DMS114 treated with DMSO at 0.1 percent for 48 hours (cell line): ENCODE measurements around the gene IFT57.
"Not testable (repeated sequence)": the region's sequence is repeated elsewhere in the genome, so short reads cannot be mapped to it uniquely, and the experiment has no call there.

ENCODE experiments used
- DNase-seq: peaks from one replicate; lab custom pipeline; 2025; ENCODE audit not compliant: unreplicated experiment; lab: John Stamatoyannopoulos, UW

IFT57 gene, protein sequence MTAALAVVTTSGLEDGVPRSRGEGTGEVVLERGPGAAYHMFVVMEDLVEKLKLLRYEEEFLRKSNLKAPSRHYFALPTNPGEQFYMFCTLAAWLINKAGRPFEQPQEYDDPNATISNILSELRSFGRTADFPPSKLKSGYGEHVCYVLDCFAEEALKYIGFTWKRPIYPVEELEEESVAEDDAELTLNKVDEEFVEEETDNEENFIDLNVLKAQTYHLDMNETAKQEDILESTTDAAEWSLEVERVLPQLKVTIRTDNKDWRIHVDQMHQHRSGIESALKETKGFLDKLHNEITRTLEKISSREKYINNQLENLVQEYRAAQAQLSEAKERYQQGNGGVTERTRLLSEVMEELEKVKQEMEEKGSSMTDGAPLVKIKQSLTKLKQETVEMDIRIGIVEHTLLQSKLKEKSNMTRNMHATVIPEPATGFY

DNA sequence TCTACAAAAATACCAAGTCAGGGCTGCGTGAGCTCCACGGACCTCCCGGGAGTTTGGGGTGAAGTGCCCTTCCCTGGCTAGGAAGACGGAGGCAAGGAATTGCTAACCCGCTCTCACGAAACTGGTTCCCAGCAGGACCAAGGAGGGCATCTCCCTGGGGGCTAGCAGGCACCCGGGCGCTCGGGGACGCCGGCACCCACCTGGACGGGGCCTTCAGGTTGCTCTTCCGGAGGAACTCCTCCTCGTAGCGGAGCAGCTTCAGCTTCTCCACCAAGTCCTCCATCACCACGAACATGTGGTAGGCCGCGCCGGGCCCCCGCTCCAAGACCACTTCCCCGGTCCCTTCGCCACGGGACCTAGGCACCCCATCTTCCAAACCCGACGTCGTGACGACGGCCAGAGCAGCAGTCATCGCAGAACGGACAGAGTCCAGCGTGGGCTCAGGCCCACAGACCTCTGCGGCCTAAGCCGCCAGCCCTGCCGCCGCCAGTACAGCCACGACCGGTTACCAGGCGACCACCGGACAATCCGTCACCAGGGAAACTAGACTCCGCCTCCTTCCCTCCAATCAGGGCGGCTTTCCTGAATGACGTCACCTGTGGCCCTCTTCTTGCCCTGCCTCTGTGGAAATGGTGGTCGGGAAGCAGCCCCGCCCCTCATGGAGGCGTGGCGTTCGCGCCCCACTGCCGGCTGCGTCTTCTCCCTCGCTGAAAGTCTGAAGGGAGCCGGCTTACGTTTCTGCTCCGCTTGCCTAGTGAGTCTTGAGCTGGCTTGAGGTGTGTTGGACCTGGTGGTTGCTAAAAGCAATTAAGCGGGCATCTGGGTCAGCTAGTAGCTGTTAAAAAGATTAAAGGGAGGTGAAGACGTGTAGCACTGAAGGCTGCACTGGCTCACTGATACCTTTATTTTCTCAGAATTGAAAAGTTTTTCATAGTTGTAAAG lies at the start of gene IFT57:
TSS of gene IFT57 (minus strand) at position 514 of the 942 bp plus-strand sequence. CDS start at position 412, 102 bp downstream.
- DNase-seq, result peak; percentile 95

GRCh38 chr3:108271626-108272025 lies 49.4 kb upstream of the IFT57 start:
- no peak for DNase-seq

- not testable (repeated sequence) for DNase-seq
Observed at GRCh38 chr3:108268235-108268634, 46.0 kb upstream of the IFT57 start.

- not testable (repeated sequence) for DNase-seq
Observed at GRCh38 chr3:108264534-108265298, 42.5 kb upstream of the IFT57 start.

DNA sequence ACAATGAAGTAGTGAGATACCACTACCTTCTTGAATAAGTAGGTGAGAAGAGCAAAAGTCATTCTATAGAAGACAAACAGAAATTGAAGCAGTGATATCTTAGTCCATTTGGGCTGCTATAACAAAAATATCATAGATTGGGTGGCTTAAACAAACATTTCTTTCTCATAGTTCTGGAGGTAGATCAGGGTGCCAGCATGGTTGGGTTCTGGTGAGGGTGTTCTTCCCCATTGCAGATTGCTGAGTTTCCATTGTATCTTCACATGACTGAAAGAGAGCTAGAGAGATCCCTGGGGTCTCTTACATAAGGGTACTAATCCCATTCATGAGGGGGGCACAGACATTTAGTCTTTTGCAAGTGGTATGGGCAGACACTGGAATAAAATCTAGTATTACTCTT lies 32.9 kb upstream of the IFT57 start:
- no peak for DNase-seq

DNA sequence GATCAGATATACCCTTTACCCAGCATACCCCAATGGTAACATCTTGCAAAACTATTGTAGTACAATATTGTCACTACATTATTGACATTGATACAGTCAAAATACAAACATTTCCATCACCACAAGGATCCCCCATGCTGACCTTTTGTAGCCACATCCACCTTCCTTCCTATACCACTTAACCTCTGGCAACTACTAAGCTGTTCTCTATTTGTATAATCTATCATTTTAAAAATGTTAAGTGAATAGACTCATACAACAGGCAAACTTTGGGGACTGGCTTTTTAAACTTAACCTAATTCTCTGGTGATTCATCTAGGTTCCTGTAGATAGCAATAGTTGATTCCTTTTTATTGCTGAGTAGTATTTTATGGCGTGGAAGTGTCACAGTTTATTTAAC lies 29.6 kb upstream of the IFT57 start:
- DNase-seq, result no peak

GRCh38 chr3:108251265-108251664 lies 29.0 kb upstream of the IFT57 start:
- no peak for DNase-seq

- no peak for DNase-seq
Observed at GRCh38 chr3:108250626-108251025, 28.4 kb upstream of the IFT57 start.

DNA sequence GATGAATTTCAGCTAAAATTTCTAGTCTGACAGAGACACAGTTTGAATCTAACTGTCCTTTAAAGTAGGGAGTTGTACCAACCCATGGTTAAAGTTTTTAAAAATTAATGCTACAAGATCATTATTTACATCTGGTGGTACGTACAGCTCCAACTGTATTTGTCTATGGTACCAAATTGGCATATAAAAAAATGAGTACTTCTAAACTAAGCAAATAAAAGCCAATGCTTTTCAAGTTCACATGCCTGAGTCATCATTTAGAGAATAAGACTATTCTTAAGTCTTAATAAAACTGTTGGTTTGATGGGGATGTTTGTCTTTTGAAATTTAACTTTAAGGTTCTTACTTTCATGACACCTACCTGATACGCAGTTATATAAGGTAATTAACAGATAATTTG lies 21.0 kb upstream of the IFT57 start:
- no peak for DNase-seq

- DNase-seq, result no peak
Observed at GRCh38 chr3:108242776-108243175, 20.6 kb upstream of the IFT57 start.

DNA sequence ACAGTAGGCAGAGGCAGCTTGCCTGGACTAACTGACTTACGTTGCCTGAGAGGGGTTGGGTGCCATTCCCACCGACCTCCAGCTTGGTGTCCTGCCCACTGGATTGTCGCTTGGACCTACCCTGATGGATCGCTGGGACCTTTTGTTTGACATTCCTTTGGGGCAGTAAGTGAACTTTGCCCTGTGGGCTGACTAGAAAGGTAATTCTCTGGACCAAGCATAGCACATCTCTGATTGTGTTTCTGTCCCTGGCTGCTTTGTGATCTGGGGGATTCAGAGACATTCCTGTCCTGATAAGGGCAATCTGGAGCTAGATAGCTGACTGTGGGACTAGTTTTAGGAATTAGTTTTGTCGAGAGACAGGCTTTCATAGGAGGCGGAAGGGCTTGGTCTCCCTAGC lies 19.5 kb upstream of the IFT57 start:
- DNase-seq, result no peak

DNA sequence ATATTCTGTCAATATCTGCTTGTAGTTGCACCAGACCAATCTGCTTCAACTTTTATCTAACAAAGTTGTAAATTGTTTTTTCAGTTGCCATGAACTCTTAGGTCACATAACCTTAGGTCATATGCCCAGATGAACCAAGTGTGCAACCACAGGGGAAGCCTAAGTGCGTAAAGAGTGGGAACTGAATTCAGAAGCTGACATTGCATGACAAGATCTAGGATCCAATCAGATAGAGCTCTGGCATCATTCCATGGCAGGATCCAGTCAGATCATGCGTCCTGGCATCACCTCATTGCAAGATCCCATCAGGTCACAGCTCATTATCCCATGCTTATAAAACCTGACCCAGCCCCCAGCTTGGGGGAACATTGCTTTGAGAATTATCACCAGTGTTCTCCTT lies 18.9 kb upstream of the IFT57 start:
- DNase-seq, result no peak

DNA sequence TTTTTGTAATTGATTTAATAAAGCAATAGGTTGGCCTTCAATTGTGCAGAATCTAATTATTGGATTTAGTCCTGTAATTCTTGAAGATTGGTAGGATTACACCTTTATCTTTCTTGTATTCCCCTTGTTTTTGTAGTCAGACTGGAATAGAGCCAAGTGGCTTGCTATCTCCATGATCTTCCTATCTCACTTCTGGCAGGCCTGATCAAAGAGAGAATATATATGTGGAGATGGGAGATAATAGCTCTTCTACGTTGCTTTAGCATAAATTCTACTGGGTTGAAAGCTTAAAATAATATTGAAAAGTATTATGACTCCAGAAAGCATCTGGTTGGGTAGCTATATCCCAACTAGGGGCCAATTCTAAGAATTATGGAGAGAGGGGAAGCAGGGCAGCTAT lies 16.9 kb upstream of the IFT57 start:
- no peak for DNase-seq

DNA sequence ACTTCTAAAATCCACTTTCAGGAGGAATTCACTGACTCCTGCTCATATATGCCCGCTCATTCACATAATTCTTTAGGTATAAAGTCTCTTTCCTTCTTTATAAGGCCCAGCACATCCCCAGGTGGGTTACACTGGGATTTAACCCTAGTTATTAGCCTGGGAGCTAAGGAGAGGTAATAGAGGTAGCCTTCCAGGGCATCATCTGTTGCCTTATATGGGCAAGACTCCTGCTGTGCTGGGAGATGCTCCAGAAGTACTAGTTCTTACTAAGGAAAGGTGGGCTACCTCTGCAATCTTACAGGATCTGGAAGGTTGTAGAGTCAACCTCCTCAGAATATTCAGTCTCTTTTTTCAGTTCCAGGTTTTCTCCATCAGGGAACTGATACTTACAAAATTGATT lies 13.1 kb upstream of the IFT57 start:
- no peak for DNase-seq

GRCh38 chr3:108234387-108234957 lies 12.2 kb upstream of the IFT57 start:
- DNase-seq, result no peak

DNA sequence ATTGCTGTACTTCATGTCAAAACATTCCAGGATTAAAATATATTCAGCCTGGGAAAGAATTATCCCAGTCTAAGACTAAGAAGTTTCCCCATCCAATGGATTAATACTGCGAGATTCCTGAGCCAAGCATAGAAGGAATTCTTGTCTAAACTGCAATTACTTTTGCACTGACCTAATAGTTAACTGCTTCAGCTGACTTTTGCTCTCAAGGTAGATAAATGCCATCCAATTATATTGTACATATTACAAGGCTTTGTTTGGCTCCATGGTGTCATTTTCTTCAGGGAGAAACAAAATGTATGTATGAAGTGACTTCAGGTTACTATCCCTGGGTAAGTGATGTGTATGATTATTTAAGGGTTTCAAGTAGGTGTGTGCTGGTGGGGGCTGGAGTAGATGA lies 6.1 kb upstream of the IFT57 start:
- DNase-seq, result no peak

GRCh38 chr3:108227131-108227530 lies 4.9 kb upstream of the IFT57 start:
- no peak for DNase-seq

DNA sequence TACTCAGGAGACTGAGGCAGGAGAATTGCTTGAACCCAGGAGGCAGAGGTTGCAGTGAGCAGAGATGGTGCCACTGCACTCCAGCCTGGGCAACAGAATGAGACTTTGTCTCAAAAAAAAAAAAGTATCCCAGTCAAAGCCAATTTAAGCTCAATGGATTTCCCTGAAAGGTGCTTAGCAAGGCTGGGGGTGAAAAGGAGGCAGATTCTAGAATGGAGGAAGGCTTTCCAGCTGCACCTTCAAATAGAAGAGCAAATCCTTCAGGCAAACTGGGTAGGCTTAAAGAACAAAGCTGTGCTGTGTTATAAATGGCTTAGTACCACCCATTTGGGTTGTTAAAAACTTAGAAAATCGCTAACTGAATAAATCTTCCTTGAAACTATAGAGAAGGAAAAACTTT lies 3.0 kb upstream of the IFT57 start:
- DNase-seq, result no peak

DNA sequence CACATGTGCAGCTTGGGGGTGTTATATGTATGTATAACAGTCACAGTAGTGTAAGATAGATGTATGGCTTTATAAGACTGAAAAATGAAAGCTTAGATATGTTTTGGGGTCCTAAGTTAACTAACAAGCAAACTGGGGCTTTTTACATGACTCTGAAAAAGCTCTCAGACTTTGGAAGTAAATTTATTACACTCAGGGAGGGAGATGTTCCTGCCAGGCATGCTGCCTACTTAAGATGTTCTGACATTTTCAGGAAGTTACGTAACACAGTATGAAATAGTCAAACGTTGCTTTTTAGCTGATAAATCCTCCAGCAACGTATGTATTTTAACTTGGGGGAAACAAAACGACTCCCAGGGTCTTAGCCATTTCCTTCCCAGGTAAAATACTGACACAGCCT lies 1.7 kb upstream of the IFT57 start:
- DNase-seq, result no peak

DNA sequence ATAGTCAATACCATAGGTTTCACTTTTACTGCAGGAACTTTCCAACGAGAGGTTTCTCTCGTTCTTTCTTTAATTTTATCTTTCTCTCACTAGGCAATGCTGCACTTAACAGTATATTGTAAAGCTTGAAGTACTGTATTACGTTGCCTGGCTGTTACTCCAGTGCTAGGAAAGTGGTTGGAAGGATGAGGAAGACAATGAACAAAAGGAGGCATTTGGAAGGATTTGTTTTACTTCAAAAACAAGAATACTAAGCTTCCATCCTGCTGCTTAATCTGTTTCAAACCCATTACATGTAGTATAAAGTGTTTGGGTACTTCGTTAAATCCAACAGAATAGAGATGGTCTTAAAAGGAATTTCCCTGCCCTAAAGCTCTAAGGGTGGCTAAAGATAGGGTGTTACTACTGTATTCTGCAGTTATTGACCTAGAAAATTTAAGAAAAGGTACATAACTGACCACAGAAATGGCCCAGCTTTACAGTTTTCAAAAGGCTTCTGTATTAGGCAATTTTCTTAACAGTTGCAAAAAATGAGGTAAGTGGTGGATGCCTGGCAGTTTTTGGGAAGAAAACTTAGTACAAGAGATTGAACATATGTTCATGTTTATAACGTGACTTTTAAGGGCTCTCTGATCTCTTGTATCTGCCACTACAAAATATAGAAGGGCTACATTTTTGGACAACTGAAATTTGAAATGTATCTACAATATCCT lies 785 bp upstream of the IFT57 start:
- no peak for DNase-seq
